Measurements from ENCODE around the gene ZG16. TPM values are rescaled to one million over a fixed set of nuclear protein-coding genes. Genes with fewer than 3 reads are reported as not detected.
"Not testable (repeated sequence)": the region's sequence is repeated elsewhere in the genome, so short reads cannot be mapped to it uniquely, and the experiment has no call there.

The ZG16 gene
- total RNA-seq, 1 experiment from 2014 or later = not detected

GRCh38 chr16:29745853-29746345 lies 32.2 kb upstream of the ZG16 start, which contains the start of gene C16orf54 (continued):
- TF ChIP-seq AR (CRISPR knock-in tag; IDR thresholded peaks at IDR 0.05) (0 out of 2 replicates have a peak, but pooled peaks have one; percentile 49), ATF6 (CRISPR knock-in tag; IDR thresholded peaks at IDR 0.05) (no peak), ATF3 (CRISPR knock-in tag; conservative IDR thresholded peaks at IDR 0.05) (no peak)

- H3K4me3 Mint-ChIP-seq; H3K27me3 Mint-ChIP-seq (ENCODE audit: low read depth); H3K27ac Mint-ChIP-seq; DNase-seq (ENCODE audit: low spot score); ATAC-seq: not testable (repeated sequence)
- TF ChIP-seq ETV6 (CRISPR knock-in tag; IDR thresholded peaks at IDR 0.05) (0 out of 2 replicates have a peak, but pooled peaks have one; percentile 7), ZNF121 (CRISPR knock-in tag; IDR thresholded peaks at IDR 0.05) (peak; percentile 80; the same call in 1 of the 2 replicates)
- POLR2A ChIA-PET = interaction anchor here (0.5 to 0.8 kb wide), 2 partner anchors 37 to 44 kb away, joined by 5 to 6 read pairs; partner anchors contain the start of gene KIF22
- Mint-ChIP-seq H3K36me3 (peaks cover 27% of the 10 kb centered on the region), H3K4me1 (peaks cover 16% of the 10 kb centered on the region), H3K9me3 (peaks cover 15% of the 10 kb centered on the region)
- CTCF ChIA-PET = interaction anchor here (1.2 to 2.5 kb wide), 2 partner anchors 8 to 39 kb away, joined by 4 to 7 read pairs; no protein-coding TSS in a partner anchor
Measured at GRCh38 chr16:29746518-29746917, 31.5 kb upstream of the ZG16 start.

GRCh38 chr16:29747947-29748759 lies 29.9 kb upstream of the ZG16 start:
- H3K4me3 Mint-ChIP-seq = no peak overlapping the region
- no peak for ATAC-seq
- H3K36me3 Mint-ChIP-seq = peaks cover 24% of the 10 kb centered on the region
- ChIA-PET CTCF (interaction anchor here (0.9 to 2.5 kb wide), 3 partner anchors 37 to 57 kb away, joined by 3 to 11 read pairs (median 4); no protein-coding TSS in a partner anchor), POLR2A (no interaction called here)
- peaks cover 16% of the 10 kb centered on the region for H3K4me1 Mint-ChIP-seq
- H3K9me3 Mint-ChIP-seq = peaks cover 15% of the 10 kb centered on the region
- H3K27ac Mint-ChIP-seq = no peak overlapping the region
- DNase-seq (ENCODE audit: low spot score) = no peak
- peaks cover 11% of the 10 kb centered on the region for H3K27me3 Mint-ChIP-seq (ENCODE audit: low read depth)
- no peak for TF ChIP-seq MAX (CRISPR knock-in tag; IDR thresholded peaks at IDR 0.05)
- no peak for TF ChIP-seq RORB (CRISPR knock-in tag; IDR thresholded peaks at IDR 0.05)
- TF ChIP-seq ETV6 (CRISPR knock-in tag; IDR thresholded peaks at IDR 0.05) = peak; percentile 40; the same call in 1 of the 2 replicates
- no peak for TF ChIP-seq ZNF512 (CRISPR knock-in tag; IDR thresholded peaks at IDR 0.05; ENCODE audit: borderline replicate concordance)
- no peak for TF ChIP-seq GABPB1 (CRISPR knock-in tag; IDR thresholded peaks at IDR 0.05)
- TF ChIP-seq GRHL2 (CRISPR knock-in tag; IDR thresholded peaks at IDR 0.05; ENCODE audit: insufficient replicate concordance, severe bottlenecking) = no peak
- TF ChIP-seq MLX (CRISPR knock-in tag; IDR thresholded peaks at IDR 0.05) = no peak
- TF ChIP-seq OVOL2 (CRISPR knock-in tag; IDR thresholded peaks at IDR 0.05; ENCODE audit: borderline replicate concordance) = no peak
- TF ChIP-seq E2F4 (CRISPR knock-in tag; IDR thresholded peaks at IDR 0.05; ENCODE audit: borderline replicate concordance, low read depth) = no peak
- TF ChIP-seq TEAD1 (CRISPR knock-in tag; IDR thresholded peaks at IDR 0.05) = 0 out of 2 replicates have a peak, but pooled peaks have one; percentile 37
- no peak for TF ChIP-seq ZBTB43 (CRISPR knock-in tag; IDR thresholded peaks at IDR 0.05)
- TF ChIP-seq NFATC4 (CRISPR knock-in tag; IDR thresholded peaks at IDR 0.05) = 0 out of 2 replicates have a peak, but pooled peaks have one; percentile 45
- TF ChIP-seq IRF2 (CRISPR knock-in tag; IDR thresholded peaks at IDR 0.05; ENCODE audit: borderline replicate concordance, low read depth) = no peak
- TF ChIP-seq ZBTB21 (CRISPR knock-in tag; IDR thresholded peaks at IDR 0.05; ENCODE audit: borderline replicate concordance) = no peak
- TF ChIP-seq PRRX2 (CRISPR knock-in tag; IDR thresholded peaks at IDR 0.05) = no peak; the same call in 1 of the 2 replicates
- no peak for TF ChIP-seq JAZF1 (CRISPR knock-in tag; IDR thresholded peaks at IDR 0.05)
- no peak; the same call in 1 of the 2 replicates for TF ChIP-seq ZNF138 (CRISPR knock-in tag; conservative IDR thresholded peaks at IDR 0.05)

All from WTC11 (cell line).